Endothelial cell (in vitro differentiated cells): ENCODE results near the gene ARHGEF12. TPM values are rescaled to one million over a fixed set of nuclear protein-coding genes. Genes with fewer than 3 reads are reported as not detected.

Experiments used
- DNase-seq: peaks from one replicate; pipeline ENCODE4 v3.0.0; 2021; ENCODE audit warnings: low spot score
- H3K27ac Mint-ChIP-seq: one replicate; pipeline ENCODE4 v1.8.0; 2021; ENCODE audit warnings: mixed read lengths, inconsistent platforms; ENCODE audit not compliant: unreplicated experiment
- H3K27me3 Mint-ChIP-seq: one replicate; pipeline ENCODE4 v1.8.0; 2021; ENCODE audit warnings: mild to moderate bottlenecking, moderate library complexity, mixed read lengths, inconsistent platforms; ENCODE audit not compliant: unreplicated experiment
- H3K36me3 Mint-ChIP-seq: one replicate; pipeline ENCODE4 v1.8.0; 2021; ENCODE audit warnings: mild to moderate bottlenecking, low read depth, mixed read lengths, inconsistent platforms; ENCODE audit not compliant: unreplicated experiment
- H3K4me1 Mint-ChIP-seq: one replicate; pipeline ENCODE4 v1.8.0; 2021; ENCODE audit warnings: mild to moderate bottlenecking, mixed read lengths, inconsistent platforms; ENCODE audit not compliant: unreplicated experiment
- H3K4me3 Mint-ChIP-seq: one replicate; pipeline ENCODE4 v1.8.0; 2021; ENCODE audit warnings: mild to moderate bottlenecking, mixed read lengths, inconsistent platforms; ENCODE audit not compliant: unreplicated experiment
- H3K9me3 Mint-ChIP-seq: one replicate; pipeline ENCODE4 v1.8.0; 2021; ENCODE audit warnings: mixed read lengths, inconsistent platforms; ENCODE audit not compliant: unreplicated experiment
- total RNA-seq: library from RNA; stranded (reverse); fragmentation: NEBNext Ultra II Directional; extraction: Animal tissue kit (Norgen Biotek cat#: 25700); gene quantifications from one replicate; pipeline ENCODE4 v1.2.1, GENCODE V29; 2021; ENCODE audit not compliant: unreplicated experiment
- TF ChIP-seq, protein P1 (sequence below): fragments of 200-600 bp; sonication (generic); IDR thresholded peaks from one replicate; pipeline ENCODE4 v1.5.0; 2021; ENCODE audit warnings: antibody characterized with exemption; ENCODE audit not compliant: unreplicated experiment

The ARHGEF12 gene
- total RNA-seq, 1 donor from 2014 or later: 128 TPM

DNA sequence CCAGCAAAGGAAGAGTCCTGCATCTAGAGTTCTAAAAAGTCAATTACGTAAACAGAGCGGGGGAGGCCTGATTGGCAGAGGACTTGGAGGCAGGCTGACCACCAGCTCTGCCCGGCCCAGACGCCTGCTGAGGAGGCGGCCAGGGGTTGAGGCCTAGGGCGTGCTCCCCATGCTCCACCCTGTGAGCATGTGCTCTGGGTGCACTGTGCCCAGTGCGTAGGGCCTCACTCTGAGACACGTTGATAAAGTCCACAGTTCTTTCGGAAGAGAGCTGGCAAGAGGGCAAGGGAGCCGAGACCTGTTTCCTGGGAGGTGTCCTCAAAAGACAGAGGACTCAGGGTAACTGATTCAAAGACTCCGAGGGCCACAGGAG is 200.6 kb downstream of the ARHGEF12 start:
- no peak for DNase-seq
- H3K36me3 Mint-ChIP-seq: peaks cover 3% of the 10 kb centered on the region
- TF ChIP-seq, protein P1, sequence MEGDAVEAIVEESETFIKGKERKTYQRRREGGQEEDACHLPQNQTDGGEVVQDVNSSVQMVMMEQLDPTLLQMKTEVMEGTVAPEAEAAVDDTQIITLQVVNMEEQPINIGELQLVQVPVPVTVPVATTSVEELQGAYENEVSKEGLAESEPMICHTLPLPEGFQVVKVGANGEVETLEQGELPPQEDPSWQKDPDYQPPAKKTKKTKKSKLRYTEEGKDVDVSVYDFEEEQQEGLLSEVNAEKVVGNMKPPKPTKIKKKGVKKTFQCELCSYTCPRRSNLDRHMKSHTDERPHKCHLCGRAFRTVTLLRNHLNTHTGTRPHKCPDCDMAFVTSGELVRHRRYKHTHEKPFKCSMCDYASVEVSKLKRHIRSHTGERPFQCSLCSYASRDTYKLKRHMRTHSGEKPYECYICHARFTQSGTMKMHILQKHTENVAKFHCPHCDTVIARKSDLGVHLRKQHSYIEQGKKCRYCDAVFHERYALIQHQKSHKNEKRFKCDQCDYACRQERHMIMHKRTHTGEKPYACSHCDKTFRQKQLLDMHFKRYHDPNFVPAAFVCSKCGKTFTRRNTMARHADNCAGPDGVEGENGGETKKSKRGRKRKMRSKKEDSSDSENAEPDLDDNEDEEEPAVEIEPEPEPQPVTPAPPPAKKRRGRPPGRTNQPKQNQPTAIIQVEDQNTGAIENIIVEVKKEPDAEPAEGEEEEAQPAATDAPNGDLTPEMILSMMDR: no peak
- H3K4me1 Mint-ChIP-seq: peaks cover 7% of the 10 kb centered on the region
- H3K4me3 Mint-ChIP-seq: no peak overlapping the region
- H3K27me3 Mint-ChIP-seq: no peaks in the 10 kb centered on the region
- no peak overlapping the region for H3K27ac Mint-ChIP-seq
- no peaks in the 10 kb centered on the region for H3K9me3 Mint-ChIP-seq

DNA sequence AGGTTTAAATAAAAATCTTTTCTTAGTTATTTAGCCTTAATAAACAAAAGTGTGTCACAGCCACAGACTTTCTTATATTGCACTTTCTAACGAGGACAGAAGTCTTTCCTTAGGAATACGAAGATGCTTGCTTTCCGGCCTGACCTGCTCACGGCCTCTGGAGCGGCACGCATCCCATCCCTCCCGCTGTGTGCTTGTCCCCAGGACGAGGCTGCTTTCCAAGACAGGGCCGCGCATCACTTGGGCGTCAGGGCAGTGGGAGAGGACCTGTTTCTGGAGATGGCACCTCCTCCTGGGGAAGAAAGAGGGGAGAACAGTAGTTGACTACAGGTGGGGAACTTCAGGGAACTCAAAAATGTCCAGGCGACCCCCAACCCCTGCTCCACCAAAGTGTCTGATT is 201.8 kb downstream of the ARHGEF12 start:
- no peak overlapping the region for H3K27ac Mint-ChIP-seq
- H3K4me3 Mint-ChIP-seq: no peak overlapping the region
- peaks cover 1% of the 10 kb centered on the region for H3K27me3 Mint-ChIP-seq
- peaks cover 7% of the 10 kb centered on the region for H3K4me1 Mint-ChIP-seq
- H3K36me3 Mint-ChIP-seq: no peaks in the 10 kb centered on the region
- no peak for DNase-seq
- no peaks in the 10 kb centered on the region for H3K9me3 Mint-ChIP-seq
- TF ChIP-seq, protein P1: no peak

DNA sequence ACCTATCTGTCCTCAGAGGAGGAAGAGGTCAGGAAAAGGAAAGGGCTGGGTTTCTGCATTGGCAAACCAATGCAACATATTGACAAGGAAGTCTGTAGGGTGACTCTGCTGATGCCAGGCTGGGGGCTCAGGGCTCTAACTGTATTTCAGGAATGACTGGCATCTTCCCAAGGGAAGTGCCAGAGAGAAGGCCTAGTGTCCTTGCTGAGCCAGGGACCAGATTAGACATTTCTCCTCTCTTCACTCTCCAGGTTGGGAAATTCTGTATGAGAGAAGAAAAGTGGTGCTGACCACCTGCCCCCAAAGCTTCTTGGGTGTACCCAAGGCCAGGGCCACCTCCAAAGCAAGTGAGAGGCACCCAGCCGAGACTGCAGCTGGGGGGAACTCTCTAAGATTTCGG is 202.5 kb downstream of the ARHGEF12 start:
- no peak overlapping the region for H3K27ac Mint-ChIP-seq
- H3K4me3 Mint-ChIP-seq: no peak overlapping the region

More for the DNA sequence above, 202.5 kb downstream of the ARHGEF12 start:
- no peaks in the 10 kb centered on the region for H3K36me3 Mint-ChIP-seq
- TF ChIP-seq, protein P1: no peak
- DNase-seq: no peak
- peaks cover 1% of the 10 kb centered on the region for H3K27me3 Mint-ChIP-seq
- no peaks in the 10 kb centered on the region for H3K9me3 Mint-ChIP-seq
- H3K4me1 Mint-ChIP-seq: peaks cover 7% of the 10 kb centered on the region

Other genes starting within 250 kb of the ARHGEF12 start
- not detected for gene TRIM29, start 198.3 kb upstream of the ARHGEF12 start, total RNA-seq
- gene OAF, start 125.4 kb upstream of the ARHGEF12 start, total RNA-seq: 15.5 TPM
- gene POU2F3, start 96.3 kb upstream of the ARHGEF12 start, total RNA-seq: 0.97 TPM
- 15.2 TPM for gene TLCD5, start 11.1 kb upstream of the ARHGEF12 start, total RNA-seq
- 4.5 TPM for gene GRIK4, start 175.3 kb downstream of the ARHGEF12 start, total RNA-seq